ENCODE data around the gene ANKRD12.

GRCh38 chr18:9177031-9177430, 40.5 kb downstream of the ANKRD12 start:
- no peak for TF ChIP-seq EZH2 (IDR thresholded peaks at IDR 0.05)
- no peak for TF ChIP-seq FOXP2 (optimal IDR thresholded peaks at IDR 0.05; ENCODE audit: control extremely low read depth, extremely low read length, insufficient read depth)
